ENCODE data around the gene CCNC.
"Not testable (repeated sequence)": the region's sequence is repeated elsewhere in the genome, so short reads cannot be mapped to it uniquely, and the experiment has no call there.

CCNC gene

DNA sequence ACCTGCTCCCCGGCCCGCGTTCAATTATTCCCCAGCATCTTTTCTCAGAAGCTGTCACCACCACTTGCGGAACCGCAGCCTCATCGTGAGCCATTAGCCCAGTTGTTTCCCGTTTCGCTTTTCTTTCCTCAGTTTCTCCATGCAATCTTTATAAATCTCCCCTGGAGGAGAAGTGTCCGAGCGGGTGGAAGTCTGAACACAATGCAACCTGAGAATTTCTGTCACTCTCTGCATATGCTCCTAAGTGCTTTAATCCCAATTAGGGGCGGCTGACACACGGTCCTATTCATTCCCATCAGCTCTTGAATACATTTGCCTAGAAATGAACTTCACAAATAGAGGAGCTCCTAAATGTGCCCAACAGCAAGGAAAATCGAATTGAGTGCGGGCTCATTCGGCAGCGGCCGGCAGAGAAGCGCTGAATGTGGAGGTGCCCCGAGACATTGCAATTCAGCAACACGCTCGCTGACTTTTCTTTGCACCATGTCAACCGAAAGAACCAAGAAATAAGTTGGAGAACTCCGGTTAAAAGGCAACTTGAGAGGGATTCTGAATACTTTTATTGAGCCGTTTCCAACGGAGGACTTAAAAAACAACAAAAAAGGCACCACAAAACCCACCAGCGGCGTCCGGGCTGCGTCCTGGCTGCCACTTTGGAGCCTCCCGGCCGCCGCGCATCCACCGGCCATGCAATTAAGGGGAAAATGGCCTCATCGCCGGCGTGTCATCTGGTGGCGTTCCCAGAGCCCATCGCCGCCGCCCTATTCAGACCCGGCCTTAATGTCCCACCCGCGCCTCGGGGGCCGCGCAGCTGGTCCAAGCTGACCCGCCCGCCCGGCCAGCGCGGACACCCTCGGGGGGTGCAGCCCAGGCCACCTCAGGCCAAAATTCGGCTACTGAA is 34.3 kb upstream of the CCNC start:
- no peak for DNase-seq

DNA sequence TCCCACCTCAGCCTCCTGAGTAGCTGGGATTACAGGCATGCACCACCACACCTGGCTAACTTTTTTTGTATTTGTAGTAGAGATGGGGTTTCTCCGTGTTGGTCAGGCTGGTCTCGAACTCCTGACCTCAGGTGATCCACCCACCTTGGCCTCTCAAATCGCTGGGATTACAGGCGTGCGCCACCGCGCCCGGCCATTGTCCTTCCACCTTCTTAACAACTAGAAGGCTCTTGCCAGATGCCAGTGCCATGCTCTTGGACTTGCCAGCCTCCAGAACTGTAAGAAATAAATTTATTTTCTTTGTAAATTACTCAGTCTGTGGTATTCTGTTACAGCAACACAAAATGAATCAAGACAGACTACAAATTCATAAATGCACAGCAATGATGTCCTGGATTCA is 26.2 kb upstream of the CCNC start:
- not testable (repeated sequence) for DNase-seq

GRCh38 chr6:99592900-99593299 is 24.4 kb upstream of the CCNC start:
- DNase-seq: peak; percentile 37

GRCh38 chr6:99591673-99592364 is 23.4 kb upstream of the CCNC start:
- no peak for DNase-seq

- no peak for DNase-seq
Observed at GRCh38 chr6:99590728-99591672, 22.5 kb upstream of the CCNC start.

- DNase-seq: no peak
Observed at GRCh38 chr6:99589907-99590493, 21.5 kb upstream of the CCNC start.

GRCh38 chr6:99589290-99589672 is 20.8 kb upstream of the CCNC start:
- DNase-seq: peak; percentile 4

DNA sequence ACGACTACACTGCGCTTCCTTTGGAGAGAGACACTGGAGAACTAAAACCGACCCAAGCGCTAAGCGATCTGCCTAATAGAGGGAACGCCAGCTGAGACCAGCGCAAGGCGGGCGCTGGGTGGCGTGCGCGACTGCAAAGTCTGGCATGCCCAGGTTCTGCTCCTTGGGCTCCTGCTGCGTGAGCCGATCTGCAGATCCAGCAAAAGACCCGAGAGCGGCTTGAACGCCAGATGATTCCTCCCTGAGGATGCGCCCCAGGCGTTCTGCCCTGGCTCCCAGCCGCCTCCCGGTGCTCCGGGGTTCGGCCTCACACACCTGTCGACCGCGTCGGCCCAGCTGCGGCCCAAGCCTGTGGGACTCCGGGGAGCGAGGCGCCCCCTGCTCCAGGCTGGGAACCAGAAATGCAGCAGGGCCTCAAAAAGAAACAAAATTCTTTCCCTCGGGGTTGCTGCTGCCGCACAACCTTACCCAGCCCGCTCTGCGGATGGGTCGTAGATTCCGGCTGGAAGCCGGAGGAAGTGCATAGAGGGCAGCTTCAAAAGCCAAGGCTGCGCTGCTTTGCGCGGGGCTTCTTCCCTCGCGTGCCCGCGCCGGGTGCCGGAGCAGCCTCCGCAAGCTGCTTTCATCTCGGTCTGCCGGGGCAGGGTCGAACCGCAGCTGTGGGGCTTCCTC is 20.3 kb upstream of the CCNC start:
- DNase-seq: peak; percentile 56

DNA sequence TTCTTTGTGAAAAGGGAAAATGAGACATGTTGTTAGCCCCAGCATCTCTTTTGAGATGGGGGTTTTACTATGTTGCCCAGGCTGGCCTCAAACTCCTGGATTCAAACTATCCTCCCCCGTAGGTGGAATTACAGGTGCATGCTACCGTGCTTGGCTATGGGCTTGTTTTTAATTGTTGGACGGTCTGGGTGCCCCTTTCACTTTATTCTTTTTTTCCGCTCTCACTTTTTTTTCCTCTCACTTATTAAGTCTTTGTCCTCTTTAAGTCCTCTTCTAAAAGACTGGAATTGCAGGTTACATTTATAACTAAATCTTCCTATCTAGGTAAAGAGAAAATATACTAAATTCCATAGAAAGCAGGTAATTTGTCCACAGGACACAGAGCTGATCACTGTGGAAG is 19.3 kb upstream of the CCNC start:
- no peak for DNase-seq

- DNase-seq: no peak
Observed at GRCh38 chr6:99579781-99580180, 11.3 kb upstream of the CCNC start.

- DNase-seq: no peak
Observed at GRCh38 chr6:99575544-99576227, 7.2 kb upstream of the CCNC start.

- no peak for DNase-seq
Observed at GRCh38 chr6:99573980-99574617, 5.6 kb upstream of the CCNC start.

GRCh38 chr6:99563056-99563723 is 5.3 kb downstream of the CCNC start:
- no peak for DNase-seq

GRCh38 chr6:99560668-99561067 is 7.8 kb downstream of the CCNC start:
- DNase-seq: no peak

- DNase-seq: no peak
Observed at GRCh38 chr6:99559057-99559456, 9.4 kb downstream of the CCNC start.

DNA sequence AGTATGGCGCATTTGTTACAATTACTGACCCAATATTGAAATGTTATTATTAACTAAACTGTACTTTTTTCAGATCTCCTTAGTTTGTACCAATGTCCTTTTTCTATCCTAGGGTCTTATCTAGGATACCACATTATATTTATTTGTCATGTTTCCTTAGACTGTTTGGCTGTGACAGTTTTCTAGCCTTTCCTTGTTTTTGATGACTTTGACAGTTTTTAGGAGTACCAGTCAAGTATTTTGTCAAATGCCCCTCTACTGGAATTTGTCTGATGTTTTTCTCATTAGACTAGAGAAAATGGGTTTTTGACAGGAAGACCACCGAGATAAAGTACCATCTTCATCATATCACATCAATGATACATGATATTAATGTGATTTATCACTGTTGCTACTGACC is 14.6 kb downstream of the CCNC start:
- no peak for DNase-seq

GRCh38 chr6:99550046-99550748 is 18.3 kb downstream of the CCNC start:
- no peak for DNase-seq

GRCh38 chr6:99548706-99549105 is 19.8 kb downstream of the CCNC start:
- no peak for DNase-seq

- DNase-seq: no peak
Observed at GRCh38 chr6:99547526-99547925, 20.9 kb downstream of the CCNC start.

DNA sequence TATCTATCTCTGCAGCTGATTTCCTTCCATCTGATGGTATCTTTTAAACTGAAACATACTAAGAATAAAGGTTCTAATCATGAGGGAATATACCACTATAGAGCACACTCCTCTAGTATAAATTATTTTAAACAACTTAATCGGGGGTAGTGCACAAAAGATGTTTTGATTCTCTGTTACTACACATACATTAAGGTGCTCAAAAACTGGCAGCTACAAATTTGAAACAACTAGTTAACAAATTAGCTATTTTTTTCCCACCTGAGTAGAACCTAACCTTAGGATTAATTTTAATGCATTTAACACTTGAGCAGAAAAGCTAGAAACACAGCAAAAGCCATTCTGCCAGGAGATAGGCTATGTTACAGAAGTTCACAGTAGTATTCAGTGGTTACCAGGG is 23.0 kb downstream of the CCNC start:
- no peak for DNase-seq
